Fibroblast of lung (primary cell): ENCODE results near the gene ITGA2.

Experiments
- CTCF ChIP-seq, 2 donors: IDR thresholded peaks in 1 of 2; conservative IDR thresholded peaks in 1 of 2; 1 replicate in 1 of 2; 2 replicates in 1 of 2; pipeline ENCODE4 v1.5.1; 2011 to 2012; ENCODE audit warnings: low read length in 2 of 2, control low read depth in 1 of 2, inconsistent platforms in 1 of 2, low read depth in 1 of 2, mild to moderate bottlenecking in 1 of 2
- EZH2 ChIP-seq: IDR thresholded peaks from 2 replicates; pipeline ENCODE4 v1.5.1; 2012; ENCODE audit warnings: low read length, control low read depth, mild to moderate bottlenecking; ENCODE audit errors: missing control alignments

- no peak for TF ChIP-seq CTCF (conservative IDR thresholded peaks at IDR 0.05 in 1 of 2, IDR thresholded peaks at IDR 0.05 in 1 of 2; ENCODE audit: low read depth in 1 of 2, low read length in 2 of 2)
- TF ChIP-seq EZH2: no peak
Observed at GRCh38 chr5:53092242-53092641, 103.1 kb downstream of the ITGA2 start.
